HG02642 (cell line): Measurements from ENCODE around the gene REV1.
"Not testable (repeated sequence)": the region's sequence is repeated elsewhere in the genome, so short reads cannot be mapped to it uniquely, and the experiment has no call there.

Source experiments
- ATAC-seq: cut with Tn5 transposase; IDR thresholded peaks from one replicate; pipeline ENCODE4 v1.9.1; 2021; ENCODE audit warnings: mild to moderate bottlenecking; ENCODE audit not compliant: unreplicated experiment, poor library complexity

REV1 gene

GRCh38 chr2:99488539-99489062, 1.2 kb downstream of the REV1 start:
- no peak for ATAC-seq

DNA sequence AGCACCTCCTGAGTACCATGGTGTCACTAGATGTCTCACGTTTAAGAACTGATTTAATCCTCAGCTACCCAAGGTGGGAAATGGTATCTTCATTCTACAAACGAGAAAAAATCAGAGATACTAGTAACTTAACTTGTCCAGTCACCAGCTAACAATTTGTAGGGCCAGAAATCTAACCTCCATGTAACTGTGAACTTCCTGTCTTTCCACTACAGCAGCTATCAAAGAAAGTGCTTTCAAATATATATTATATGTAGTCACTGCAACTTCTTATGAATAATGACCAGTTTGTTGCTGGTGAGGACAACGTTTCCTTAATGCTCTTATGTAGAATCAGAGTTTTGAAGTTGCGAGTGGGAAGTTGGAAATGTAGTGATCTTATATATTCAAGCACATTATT, 1.9 kb downstream of the REV1 start:
- ATAC-seq = no peak

DNA sequence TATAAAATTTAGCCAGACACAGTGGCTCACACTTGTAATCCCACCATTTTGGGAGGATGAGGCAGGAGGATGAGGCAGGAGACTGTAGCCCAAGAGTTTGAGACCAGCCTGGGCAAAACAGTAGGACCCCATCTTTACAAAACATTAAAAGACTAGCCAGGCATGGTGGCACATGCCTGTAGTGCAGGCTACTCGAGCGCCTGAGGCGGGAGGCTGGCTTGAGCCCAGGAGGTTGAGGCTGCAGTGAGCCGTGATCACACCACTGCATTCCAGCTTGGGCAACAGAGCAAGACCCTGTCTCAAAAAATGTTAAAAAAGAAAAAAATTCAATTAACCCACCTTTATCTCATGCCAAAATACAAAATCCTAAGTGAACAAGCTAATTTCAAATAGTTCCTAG, 4.0 kb downstream of the REV1 start:
- ATAC-seq = no peak

- no peak for ATAC-seq
Measured at GRCh38 chr2:99485411-99485810, 4.4 kb downstream of the REV1 start.

DNA sequence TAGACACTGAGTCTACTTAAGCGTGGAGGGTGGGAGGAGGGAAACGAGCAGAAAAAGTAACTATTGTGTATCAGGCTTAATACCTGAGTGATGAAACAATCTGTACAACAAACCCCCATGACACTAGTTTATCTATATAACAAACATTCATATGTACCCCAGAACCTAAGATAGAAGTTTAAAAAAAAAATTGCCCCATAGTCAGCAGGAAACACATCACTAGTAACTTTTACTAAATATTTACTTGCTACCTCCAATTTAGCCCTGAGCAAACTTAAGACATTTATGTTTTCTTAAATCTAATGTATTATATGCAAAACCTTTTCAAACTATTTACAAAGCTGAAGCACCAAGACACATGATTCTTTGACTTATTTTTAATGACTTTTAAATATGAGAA, 5.6 kb downstream of the REV1 start:
- ATAC-seq = no peak

- ATAC-seq = no peak
Measured at GRCh38 chr2:99481941-99482340, 7.9 kb downstream of the REV1 start.

GRCh38 chr2:99481527-99481926, 8.3 kb downstream of the REV1 start:
- no peak for ATAC-seq

DNA sequence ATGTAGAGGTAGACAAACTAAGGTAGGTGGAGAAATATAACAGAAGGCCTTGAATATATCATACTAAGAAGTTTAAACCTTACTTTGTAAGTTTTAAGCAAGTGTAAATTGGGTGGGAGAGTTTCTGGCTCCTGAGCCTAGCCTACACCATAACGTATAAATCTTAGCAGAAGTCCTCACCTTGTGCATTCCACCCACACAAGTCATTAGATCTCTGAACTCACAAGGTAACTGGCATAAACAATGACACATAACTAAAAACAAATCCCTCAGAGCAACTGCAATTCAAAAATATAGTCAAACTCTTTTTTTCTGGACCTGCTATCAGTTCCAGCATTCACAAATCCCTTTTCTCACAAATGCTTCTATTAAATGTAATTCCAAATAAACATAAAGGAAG, 9.4 kb downstream of the REV1 start:
- no peak for ATAC-seq

DNA sequence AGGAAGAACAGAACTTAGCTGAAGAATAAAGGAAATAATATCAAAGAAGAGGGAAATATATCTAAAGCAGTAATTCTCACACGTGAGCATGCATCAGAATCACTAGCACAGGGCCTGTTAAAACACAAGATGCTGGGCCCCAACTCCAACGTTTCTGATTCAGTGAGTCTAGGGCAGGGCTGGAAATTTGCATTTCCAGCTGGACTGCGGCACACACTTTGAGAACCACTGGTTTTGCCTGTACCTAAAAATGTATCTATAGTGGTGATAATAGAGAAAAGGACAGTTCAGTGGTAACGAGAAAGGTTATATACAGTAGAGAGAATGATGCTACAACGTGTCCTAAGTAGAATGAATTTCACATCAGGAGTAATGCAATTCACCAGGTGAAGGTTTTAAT, 11.2 kb downstream of the REV1 start:
- ATAC-seq = peak; percentile 62

DNA sequence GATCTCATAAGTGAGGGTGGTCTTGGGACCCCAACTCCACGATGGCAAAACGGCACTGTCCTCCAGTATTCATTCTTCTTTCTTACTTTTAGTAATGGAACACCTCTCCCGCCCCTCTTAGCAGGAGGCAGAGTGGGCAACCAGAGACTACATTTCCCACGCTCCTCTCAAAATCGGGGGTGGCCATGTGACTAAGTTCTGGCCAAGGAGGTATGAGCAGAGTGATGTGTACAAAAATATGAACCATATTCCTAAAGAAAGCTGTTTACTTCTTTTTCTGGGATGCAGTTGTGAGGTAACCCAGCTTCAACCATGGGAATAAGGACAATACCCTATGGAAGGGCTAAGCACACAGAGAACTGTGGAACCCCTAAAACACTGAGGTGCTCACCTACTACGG, 12.8 kb downstream of the REV1 start:
- no peak for ATAC-seq

- ATAC-seq = no peak
Measured at GRCh38 chr2:99476629-99477028, 13.2 kb downstream of the REV1 start.

DNA sequence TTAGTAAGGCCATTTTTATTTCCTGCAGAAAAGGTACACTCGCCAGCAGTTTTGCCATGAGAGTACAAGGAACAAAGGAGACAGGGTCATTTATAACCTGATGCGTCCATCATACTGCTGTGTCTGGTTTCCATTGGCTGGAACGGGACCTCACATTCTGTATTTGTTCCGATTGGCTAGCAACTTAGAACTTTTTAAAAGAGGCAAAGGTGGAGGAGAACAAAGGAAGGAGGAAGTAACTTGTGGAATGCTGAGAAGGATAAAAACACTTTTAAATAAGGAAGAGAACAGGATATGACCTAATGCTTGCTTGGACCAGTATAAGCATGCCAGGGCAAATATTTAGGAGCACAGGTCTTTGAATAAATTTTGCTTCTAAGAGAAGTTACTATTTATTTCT, 14.7 kb downstream of the REV1 start:
- not testable (repeated sequence) for ATAC-seq

DNA sequence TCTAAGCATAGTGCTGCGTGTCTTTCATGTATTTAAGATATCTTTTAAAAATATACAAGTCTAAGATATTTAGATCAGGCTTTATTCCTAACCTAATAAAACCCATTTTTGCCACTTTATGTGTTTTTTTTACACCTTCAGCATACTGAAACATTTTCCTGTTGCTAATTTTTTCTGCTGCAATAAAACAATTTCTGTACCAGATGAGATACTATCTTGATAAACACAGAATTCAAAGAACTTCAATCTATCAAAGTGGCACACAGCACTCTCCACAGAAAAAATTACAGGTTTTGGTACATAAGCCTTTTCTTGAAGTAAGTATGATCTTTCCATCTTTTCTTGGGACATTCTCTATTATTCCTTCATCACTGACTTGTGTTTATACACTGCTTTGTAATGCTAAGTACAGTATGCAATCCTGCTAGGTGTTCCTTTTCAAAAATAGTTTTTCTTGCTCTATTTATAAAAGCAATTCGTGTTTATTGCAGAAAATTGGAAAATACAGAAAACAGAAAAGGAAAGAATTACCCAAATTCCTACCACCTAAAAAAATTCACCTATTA, 16.2 kb downstream of the REV1 start:
- ATAC-seq = no peak

DNA sequence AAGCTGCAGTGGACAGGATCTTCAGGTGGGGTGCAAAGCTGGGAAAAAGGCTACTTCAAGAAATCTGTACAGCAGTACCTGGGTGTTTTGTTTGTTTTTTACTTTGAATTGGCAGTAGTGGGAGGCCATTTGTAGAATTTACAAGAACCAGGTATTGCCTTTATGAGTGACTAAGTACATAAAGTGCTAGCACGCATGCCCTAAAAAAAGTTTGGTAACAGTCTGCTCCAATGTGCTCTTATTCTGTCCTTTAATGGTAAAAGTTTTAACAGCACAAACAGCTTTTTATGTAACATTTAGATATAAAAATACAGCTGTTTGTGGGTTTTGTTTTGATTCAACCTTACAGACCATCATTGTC, 17.2 kb downstream of the REV1 start:
- no peak for ATAC-seq

DNA sequence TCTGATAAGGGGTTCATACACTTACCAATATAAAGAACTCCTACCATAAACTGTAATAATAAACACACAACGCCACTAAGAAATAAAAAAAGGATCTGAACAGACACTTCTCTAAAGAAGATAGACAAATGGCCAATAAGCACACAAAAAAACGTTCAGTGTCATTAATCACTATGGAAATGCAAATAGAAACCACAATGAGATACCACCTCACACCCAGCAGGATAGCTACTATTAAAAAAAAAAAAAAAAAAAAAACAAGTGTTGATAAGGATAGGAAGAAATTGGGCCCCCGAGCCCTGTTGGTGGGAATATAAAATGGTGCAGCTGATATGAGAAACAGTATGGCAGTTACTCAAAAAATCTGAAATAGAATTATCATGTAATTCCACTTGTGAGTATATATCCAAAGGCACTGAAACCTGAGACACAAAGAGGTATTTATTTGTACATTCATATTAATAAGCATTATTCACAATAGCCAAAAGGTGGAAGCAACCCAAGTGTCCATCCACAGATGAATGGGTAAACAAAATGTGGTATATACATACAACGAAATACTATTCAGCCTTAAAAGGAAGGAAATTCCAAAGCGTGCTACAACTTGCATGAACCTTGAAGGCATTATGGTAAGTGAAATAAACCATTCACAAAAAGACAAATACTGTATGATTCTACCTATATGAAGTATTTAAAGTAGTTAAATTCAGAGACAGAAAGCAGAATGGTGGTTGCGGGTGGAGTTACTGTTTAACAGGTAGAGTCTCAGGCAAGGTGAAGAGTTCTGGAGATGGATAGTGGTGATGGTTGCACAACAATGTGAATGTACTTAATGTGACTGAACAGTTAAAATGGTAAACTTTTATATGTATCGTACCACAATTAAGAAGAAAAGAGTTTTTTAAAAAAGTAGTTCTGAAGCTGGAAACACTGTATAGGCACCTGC, 17.9 kb downstream of the REV1 start:
- no peak for ATAC-seq

- no peak for ATAC-seq
Measured at GRCh38 chr2:99470957-99471356, 18.9 kb downstream of the REV1 start.

DNA sequence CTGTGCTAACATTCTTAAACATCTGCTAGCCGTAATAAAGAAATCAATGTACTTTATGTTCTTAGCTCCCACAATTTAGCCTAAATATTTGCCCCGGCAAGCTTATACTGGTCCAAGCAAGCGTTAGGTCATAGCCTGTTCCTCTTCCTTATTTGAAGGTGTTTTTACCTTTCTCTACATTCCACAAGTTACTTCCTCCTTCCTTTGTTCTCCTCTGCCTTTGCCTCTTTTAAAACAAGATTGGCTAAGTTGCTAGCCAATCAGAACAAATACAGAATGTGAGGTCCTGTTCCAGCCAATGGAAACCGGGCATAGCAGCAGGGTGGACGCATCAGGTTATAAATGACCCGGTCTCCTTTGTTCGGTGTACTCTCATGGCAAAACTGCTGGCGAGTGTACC, 19.4 kb downstream of the REV1 start:
- ATAC-seq = not testable (repeated sequence)

DNA sequence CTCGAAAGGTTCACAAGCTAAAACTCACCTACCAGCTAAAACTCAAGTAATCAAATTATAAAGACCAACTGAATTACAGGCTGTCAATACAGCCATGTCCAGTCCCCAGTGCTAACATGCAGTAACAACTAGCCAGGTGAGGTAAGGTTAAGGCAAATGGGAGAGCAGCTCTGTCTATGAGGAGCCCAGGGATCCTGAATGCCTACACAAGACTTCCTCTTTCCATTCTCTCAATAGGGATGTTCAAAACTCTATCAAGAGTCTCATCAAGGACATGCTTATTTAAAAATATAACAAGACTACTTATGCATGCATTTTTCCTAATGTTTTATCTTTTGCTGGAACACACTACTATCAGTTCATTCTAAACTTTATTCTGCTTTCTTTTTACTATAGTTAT, 20.4 kb downstream of the REV1 start:
- no peak for ATAC-seq

- ATAC-seq = no peak
Measured at GRCh38 chr2:99468155-99468554, 21.7 kb downstream of the REV1 start.

GRCh38 chr2:99467390-99467789, 22.4 kb downstream of the REV1 start:
- ATAC-seq = no peak

- no peak for ATAC-seq
Measured at GRCh38 chr2:99461828-99462483, 27.9 kb downstream of the REV1 start.
